GM19463 (cell line): Measurements from ENCODE around the gene MAP4K3.

Source experiments
- ATAC-seq: cut with Tn5 transposase; IDR thresholded peaks from one replicate; pipeline ENCODE4 v1.9.1; 2021; ENCODE audit warnings: mild to moderate bottlenecking, moderate library complexity; ENCODE audit not compliant: unreplicated experiment

Gene MAP4K3

GRCh38 chr2:39213015-39213414 lies 224.1 kb downstream of the MAP4K3 start:
- no peak for ATAC-seq

- no peak for ATAC-seq
These were observed 226.2 kb downstream of the MAP4K3 start for GRCh38 chr2:39210846-39211245.

- ATAC-seq: no peak
These were observed 233.7 kb downstream of the MAP4K3 start for GRCh38 chr2:39203382-39203781.

GRCh38 chr2:39202639-39203369 lies 234.3 kb downstream of the MAP4K3 start:
- ATAC-seq: no peak
